HG03097 (cell line): ENCODE data around the gene RPS19BP1.

Source experiments
- ATAC-seq: cut with Tn5 transposase; IDR thresholded peaks from one replicate; pipeline ENCODE4 v1.9.1; 2021; ENCODE audit not compliant: unreplicated experiment, low FRiP score

Gene RPS19BP1

GRCh38 chr22:39493759-39494158, 38.8 kb downstream of the RPS19BP1 start:
- ATAC-seq = no peak

- ATAC-seq = no peak
Measured at GRCh38 chr22:39492186-39492585, 40.4 kb downstream of the RPS19BP1 start.

GRCh38 chr22:39491696-39492095, 40.9 kb downstream of the RPS19BP1 start:
- ATAC-seq = no peak

- ATAC-seq = no peak
Measured at GRCh38 chr22:39490966-39491680, 41.4 kb downstream of the RPS19BP1 start.

- ATAC-seq = no peak
Measured at GRCh38 chr22:39490135-39490798, 42.3 kb downstream of the RPS19BP1 start.

GRCh38 chr22:39489094-39490068, 43.2 kb downstream of the RPS19BP1 start:
- ATAC-seq = no peak

GRCh38 chr22:39488563-39489083, 43.9 kb downstream of the RPS19BP1 start:
- no peak for ATAC-seq

- no peak for ATAC-seq
Measured at GRCh38 chr22:39487826-39488520, 44.6 kb downstream of the RPS19BP1 start.

GRCh38 chr22:39486951-39487825, 45.4 kb downstream of the RPS19BP1 start:
- no peak for ATAC-seq

- no peak for ATAC-seq
Measured at GRCh38 chr22:39482768-39483167, 49.8 kb downstream of the RPS19BP1 start.

- no peak for ATAC-seq
Measured at GRCh38 chr22:39481595-39481994, 51.0 kb downstream of the RPS19BP1 start.

GRCh38 chr22:39481054-39481453, 51.5 kb downstream of the RPS19BP1 start:
- ATAC-seq = no peak

GRCh38 chr22:39480557-39480956, 52.0 kb downstream of the RPS19BP1 start:
- no peak for ATAC-seq

- ATAC-seq = no peak
Measured at GRCh38 chr22:39479254-39479653, 53.3 kb downstream of the RPS19BP1 start.
